GM21423 (cell line): Measurements from ENCODE around the gene THOP1.

Experiments used
- ATAC-seq: cut with Tn5 transposase; IDR thresholded peaks from one replicate; pipeline ENCODE4 v1.9.1; 2021; ENCODE audit warnings: mild to moderate bottlenecking, moderate library complexity; ENCODE audit not compliant: unreplicated experiment

The THOP1 gene

DNA sequence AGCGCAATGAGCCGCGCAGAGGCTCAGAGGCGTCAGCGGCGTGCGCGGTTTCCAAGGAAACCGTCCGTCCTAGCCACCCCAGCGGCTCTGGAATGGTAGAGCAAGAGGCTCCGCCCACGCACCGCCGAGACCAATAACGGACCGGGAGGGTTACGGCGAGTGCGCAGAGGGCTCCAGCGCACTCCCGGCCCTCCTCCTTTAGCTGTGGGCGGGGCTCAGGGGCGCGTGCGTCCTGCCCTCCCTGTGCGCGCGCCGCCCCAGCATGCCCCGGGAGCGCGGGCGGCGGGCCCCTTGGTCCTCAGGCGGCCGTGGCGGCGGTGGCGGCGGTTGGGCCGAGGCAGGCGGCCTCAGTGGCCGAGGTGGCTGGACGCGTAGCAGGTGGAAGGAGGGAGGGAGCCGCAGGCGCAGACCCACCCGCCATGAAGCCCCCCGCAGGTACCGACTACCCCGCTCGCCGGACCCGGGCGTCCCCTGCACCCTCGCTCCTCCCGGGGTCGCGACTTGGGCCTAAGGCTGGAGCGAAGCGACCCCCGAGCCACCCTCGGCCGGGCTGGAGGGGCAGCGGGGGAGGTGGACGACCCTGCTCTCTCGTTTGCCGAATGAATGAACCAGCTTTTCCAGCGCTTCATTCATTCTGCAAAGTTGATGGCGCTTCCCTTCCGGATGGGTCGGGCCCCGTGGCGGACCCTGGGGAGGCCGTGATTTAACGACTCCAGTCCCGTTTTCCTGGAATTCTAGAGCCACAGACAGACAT, at the start of gene THOP1:
Gene THOP1 (plus strand): TSS at position 260 of the 754 bp plus-strand sequence. CDS start 160 bp downstream, at position 420.
- peak; percentile 60 for ATAC-seq

DNA sequence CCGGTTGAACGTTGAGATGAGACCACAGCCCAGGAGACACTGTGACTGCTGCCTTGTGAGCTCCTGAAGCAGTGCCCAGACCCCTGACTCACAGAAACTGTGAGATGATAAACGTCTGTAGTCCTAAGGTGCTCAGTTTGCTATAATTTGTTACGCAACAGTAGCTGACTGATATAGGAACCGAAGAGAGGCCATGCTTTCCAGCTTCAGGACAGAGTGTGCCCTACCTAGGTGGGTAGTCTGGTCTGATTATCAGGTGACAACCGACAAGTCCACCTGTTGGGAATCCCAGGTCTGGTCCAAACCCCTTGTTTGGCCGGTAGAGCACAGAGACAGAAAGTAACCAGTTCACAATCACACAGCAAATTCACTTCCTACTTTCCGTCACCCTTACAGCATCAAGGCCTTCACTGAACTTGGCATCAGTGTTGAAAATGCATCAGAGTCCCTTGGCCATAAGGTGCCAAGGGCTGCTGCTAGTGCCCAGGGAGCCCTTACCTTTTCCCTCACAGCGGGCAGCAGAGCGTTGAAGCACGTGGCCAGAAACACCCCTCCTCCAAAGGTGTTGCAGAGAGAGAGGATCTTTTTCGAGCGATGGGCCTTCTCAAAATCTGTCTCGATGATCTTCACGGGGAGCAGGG, 48.6 kb upstream of the THOP1 start:
- ATAC-seq = no peak

DNA sequence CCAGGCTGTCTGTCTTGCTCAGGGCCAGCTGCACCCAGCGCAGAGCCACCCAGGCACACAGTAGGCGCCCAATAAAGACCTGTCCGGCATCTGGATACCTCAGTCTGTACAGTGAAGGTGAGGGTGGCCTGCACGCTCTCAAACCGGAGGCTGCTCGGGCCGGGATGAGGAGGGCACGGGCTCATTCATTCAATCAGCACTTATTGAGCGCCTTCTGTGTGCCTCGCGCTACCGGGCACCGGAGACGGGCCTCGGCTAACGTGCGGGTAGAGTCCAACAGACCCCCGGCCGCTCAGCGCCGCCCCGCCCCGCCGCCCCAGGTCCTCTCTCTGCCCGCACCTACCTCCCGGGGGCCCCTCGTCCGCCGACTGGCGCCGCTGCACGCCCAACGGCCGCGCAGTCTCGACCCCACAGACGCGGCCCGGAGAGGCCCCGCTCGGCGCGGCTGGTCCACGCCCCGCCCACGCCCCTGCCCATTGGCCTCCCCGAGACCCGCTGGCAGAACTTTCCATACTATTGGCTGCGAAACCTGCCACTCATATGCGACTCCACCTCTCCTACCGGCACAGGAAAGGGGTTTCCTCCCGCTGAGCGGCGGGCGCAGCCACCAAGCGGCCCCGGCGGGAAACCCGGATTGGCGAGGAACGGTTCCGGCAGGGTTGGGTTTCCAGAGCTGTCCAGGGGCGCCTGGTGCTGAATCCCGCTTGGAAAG, 45.5 kb upstream of the THOP1 start, which contains the start of gene SLC39A3:
Gene SLC39A3 (minus strand): TSS at position 416 of the 712 bp plus-strand sequence. CDS start 2,760 bp downstream, outside the sequence.
- ATAC-seq = peak; percentile 97

DNA sequence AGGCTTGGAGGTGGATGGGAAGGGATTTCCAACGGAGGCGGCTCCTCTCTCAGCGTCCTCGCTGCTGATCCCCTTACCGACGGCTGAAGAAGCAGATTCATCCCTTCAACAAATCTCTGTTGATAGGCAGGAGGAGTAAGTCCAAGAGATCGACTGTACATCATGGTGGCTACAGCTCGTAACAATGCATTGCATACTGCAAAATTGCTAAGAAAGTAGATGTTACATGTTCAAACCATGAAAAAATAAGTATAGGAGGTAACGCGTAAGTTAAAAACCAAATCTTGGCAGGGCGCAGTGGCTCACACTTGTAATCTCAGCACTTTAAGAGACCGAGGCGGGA, 45.0 kb upstream of the THOP1 start:
- no peak for ATAC-seq

DNA sequence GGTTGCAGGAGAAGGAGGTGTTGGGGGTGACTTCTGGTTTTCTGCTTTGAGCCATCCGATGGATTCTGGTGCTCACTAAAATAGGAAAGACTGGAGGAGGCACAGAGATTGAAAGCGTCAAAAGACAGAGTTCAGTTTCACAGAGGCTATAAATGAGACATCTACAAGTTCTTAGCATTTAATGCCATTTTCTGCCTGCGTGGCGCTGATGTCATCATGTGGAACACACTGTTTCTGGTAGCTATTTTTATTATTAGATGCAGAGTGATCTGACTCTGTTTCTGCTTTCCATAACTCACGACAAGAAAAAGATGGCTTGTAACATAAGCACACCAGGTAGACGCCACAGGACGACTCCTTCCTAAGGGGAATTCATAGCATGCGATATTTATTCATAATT, 42.2 kb upstream of the THOP1 start:
- ATAC-seq = no peak

DNA sequence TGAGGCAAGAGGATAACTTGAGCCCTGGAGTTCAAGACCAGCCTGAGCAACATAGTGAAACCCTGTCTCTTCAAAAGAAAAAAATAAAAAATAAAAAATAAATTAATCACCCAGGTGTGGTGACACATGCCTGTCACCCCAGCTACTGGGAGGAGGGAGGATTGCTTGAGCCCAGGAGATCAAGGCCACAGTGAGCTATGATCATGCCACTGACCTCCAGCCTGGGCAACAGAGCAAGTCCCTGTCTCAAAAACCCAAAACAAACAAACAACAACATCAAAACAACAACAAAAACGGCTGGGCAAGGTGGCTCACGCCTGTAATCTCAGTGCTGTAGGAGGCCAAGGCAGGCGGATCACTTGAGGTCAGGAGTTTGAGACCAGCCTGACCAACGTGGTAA, 41.2 kb upstream of the THOP1 start:
- no peak for ATAC-seq

DNA sequence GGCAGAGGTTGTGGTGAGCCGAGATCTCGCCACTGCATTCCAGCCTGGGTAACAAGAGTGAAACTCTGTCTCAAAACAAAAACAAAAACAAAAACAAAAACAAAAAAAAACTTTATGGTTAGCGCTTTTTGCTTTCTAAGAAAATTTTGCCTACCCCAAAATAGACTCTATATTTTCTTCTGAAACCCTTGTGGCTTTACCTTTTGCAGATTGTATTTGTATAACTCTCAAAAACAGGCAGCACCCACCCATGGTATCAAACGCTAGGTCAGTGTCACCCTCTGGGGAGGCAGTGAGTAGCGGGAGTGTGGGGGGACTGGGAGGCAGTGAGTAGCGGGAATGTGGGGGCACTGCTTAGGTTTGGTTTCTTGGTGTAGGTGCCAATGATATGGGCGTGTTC, 38.0 kb upstream of the THOP1 start:
- no peak for ATAC-seq

DNA sequence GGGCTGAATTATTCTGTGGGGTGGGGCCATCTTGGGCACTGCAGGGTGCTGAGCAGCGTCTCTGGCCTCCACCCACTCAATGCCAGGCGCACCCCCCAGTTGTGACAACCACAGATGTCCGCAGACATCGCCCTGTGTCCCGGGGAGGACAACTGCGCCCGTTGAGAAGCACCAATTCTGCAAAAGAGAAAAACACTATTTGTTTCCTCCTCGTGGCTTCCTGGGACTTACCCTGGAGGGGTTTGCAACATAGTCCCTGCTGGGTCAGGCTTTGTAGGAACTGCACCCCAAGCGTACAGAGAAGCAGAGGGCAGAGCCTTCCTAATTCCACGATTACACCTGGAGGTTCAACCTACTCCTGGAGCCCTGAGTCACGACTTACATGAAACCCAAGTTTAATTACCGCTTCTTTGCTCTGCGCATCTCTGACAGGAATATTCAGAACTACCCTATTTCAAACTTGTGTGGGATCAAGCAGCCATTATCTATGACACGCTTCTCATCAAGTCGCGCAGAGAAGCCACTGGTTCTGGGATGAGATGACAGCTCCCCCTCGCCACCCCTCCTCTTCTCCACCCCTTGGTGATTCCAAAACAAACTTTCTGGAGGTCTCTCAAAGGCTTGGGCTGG, 34.4 kb upstream of the THOP1 start:
- ATAC-seq = no peak

DNA sequence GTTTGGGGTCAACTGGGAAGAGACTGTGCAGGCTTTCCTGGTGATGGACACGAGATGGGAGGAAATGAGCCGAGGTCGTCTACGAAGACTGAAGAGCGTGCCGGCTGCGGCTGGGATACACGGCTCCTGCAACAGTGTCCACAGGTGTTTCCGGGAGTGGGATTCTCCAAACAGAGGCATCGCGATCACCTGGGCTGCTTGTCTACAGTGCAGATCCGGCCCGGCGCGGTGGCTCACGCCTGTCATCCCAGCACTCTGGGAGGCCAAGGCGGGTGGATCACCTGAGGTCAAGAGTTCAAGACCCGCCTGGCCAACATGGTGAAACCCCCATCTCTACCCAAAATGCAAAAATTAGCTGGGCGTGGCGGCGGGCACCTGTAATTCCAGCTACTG, 33.9 kb upstream of the THOP1 start:
- no peak for ATAC-seq

DNA sequence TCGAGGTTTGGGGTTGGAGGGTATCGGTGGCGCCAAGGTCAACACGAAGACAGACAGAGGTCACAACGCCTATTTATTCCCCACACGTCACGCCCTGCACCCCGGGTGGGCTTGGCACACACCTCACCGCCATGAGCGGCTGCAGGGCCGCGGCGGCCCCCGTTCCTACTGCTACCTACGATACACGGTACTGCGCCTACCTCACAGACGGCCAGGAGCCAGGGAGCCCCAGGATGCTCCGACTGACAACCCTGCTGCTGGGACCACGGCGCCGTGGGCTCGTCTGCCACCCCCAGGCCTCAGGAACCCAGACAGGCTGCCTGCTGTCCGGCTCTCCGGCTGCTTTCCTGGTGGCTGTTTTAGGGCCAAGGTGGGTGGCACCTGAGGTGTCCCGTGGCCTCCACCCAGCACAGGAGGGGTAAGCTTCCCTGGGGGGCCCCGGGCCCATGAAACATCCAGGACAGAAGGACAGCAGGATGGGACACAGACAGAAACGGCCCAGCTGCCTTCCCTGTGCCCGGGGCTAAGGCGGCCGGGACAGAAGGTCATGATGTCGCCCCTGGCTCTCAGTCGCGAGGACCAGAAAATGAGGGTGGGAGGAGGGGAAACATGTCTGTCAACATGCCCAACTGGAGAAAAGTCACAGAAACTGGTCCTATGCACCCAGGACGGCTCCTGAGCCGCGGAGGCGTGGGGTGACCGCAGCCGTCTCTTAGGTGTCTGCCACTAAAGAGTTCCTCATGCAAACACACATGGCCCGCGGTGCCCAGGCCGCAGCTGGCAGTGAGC, 30.4 kb upstream of the THOP1 start:
- no peak for ATAC-seq

DNA sequence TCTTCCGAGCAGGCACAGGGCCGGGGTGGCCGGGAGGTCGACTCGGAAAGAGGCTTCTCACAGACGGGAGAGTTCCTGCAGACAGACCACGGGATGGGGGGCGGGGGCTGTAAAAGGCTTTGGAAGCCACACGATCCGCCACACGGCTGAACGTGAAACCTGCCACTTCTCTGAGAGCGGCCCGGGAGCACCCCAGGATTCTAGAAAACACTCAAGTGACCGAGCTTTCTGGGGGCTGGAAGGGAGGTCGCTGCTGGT, 29.9 kb upstream of the THOP1 start:
- no peak for ATAC-seq

DNA sequence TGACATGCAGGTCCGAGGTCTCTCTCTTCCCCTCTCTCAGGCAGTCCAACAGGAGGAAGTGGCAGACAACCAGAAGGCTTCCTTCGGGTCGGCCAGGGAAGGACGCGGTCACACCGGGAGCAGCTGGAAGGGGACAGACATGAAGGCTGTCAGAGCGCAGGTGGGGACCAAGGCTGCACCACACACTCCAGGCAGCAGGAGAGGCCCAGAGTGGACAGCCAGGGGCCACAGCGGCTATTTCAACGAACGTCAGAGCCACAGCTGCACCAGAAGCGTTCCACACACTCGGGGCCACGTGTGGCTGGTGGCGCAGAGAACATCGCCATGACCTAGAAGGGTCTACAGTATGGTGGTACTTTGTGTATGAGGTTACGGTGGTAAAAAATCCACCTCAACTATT, 29.5 kb upstream of the THOP1 start:
- no peak for ATAC-seq

DNA sequence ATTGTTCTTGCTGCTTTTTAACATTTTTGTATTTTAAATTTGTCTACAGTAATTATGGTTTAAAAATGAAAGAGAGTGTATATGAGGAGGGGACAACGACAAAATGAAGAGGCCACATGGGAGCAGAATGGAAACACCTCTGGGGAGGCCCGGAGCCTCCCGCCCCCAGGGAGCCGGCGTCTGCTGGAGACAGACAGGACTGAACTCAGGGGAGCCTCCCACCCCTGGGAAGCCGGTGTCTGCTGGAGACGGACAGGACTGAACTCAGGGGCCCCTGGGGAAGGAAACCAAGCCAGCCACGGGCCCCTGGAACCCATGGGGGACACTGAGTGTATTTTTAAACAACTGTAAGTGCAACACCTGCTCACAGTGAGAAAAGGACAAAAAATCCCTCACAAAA, 28.8 kb upstream of the THOP1 start:
- ATAC-seq = no peak

DNA sequence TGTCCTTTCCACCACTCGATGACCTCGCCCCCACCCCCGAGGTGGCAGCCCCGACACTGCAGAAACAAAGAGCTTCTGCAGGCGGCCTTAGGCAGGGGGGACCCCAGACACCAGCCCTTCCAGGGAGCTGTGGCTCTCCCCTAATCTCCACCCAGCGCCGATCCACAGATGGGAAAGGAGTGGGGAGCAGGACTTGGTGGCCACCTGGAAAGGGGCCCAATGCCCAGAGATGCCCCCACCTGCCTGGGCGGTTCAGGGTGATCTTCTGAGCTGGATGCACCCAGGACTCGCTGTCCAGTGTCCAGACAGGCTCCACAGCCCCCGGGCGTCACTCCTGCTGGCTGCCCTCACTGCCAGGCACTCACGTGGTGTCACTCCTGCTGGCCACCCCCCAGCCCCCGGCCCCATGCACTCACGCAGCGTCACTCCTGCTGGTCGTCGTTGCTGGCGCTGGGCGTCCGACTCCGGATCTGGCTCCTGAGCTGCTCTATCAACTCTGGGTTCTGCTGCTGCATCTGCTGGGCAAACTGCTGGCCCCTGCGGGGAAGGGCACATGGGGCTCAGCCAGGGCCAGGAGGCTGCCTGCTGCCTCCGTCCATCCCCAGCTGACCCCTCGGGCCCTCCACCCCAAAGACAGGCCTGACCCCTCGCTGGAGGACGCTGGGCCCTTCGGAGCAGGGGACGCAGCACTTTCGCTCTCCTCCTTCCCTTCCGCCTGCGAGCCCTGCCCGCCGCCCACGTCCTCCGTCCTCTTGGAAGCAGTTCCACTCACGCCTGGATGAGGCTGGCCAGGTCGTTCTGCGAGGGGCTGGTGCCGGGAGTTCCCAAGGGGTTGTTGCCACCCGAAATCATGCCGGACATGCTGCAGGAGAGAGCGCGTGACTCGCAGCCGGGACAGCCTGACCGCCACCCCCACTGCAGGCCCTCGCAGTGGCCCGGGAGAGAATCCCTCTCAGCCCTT, 28.1 kb upstream of the THOP1 start:
- no peak for ATAC-seq

DNA sequence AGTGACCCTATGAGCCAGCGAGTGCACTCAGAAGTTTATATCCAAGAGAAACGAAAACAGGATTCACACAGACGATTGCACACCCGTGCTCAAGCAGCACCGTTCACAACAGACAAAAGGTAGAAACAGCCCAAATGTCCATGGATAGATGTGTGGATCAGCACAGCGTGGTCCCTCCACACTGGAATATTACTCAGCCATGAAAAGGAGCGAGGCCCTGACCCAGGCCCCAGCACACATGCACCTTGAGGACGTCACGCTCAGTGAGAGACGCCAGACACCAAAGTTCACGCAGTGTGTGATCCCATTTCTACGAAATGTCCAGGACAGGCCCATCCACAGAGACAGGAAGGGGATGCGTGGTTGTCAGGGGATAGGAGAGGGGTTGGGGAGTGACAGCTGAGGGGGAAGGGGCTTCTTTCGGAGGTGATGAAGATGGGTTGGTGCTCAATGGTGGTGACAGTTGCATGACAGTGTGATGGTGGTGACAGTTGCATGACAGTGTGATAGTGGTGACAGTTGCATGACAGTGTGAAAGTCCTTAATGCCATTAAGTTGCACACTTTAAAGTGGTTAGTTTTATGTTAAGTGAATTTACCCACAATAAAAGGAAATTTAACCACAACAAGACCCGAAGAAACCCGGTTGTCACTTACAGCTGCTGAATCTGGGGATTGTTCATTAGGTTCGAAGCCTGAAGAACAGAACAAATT, 26.5 kb upstream of the THOP1 start:
- no peak for ATAC-seq

DNA sequence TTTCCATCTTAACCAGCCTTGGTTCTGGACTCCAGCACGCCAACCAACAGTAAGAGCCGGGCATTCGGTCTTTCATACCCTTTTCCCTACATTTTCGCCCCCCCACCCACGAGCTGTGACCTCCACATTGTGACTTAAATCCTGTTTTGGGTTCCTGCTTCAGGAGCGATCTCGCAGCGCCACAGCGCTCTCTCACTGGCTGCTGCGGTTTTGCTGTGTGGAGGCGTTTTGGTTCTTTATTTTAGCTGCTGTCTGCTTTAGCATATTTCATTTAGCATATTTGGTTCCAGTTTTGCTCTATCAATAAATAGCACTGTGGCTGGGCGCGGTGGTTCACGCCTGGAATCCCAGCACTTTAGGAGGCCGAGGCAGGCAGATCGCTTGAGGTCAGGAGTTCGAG, 25.9 kb upstream of the THOP1 start:
- ATAC-seq = no peak

DNA sequence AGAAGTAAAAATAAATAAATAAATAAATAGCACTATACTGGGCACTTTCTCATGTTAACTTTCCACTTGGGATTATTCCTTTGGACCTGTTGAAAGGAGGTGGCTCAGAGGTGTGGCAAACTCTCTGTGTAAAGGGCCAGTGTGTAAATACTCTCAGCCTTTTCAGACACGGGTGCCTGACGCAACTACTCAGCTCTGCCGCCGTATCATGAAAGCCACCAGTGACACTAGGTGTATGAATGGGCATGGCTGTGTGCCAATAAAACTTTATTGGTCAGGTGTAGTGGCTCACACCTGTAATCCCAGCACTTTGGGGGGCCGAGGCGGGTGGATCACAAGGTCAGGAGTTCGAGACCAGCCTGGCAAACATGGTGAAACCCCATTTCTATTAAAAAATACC, 25.3 kb upstream of the THOP1 start:
- ATAC-seq = no peak

DNA sequence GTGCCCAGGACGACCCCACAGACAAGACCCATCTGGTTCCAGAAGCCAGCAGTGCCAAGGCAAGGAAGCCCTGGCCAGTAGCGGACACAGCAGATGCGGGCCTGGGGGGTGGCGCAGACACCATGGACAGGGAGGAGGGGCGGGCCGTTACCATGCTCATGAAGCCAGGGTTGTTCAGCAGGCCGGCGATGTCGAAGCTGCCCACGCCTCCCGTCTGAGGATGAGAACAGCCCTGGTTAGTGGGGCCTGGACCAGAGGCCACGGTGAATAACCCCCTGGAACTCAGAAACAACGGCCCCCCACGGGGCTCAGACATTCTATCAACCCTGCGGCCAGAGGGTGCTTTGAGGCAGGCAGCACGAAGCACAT, 24.0 kb upstream of the THOP1 start:
- ATAC-seq = no peak
